GM18868 (cell line): Measurements from ENCODE around the gene EBP.
"Not testable (repeated sequence)": the region's sequence is repeated elsewhere in the genome, so short reads cannot be mapped to it uniquely, and the experiment has no call there.

Source experiments
- ATAC-seq: cut with Tn5 transposase; IDR thresholded peaks from one replicate; pipeline ENCODE4 v1.9.1; 2021; ENCODE audit warnings: mild to moderate bottlenecking, moderate library complexity; ENCODE audit not compliant: unreplicated experiment

EBP gene

GRCh38 chrX:48492293-48492910, 29.2 kb upstream of the EBP start:
- no peak for ATAC-seq

- no peak for ATAC-seq
These were observed 27.7 kb upstream of the EBP start for GRCh38 chrX:48493890-48494364.

- no peak for ATAC-seq
These were observed 24.9 kb upstream of the EBP start for GRCh38 chrX:48496660-48497059.

GRCh38 chrX:48497871-48498270, 23.7 kb upstream of the EBP start:
- no peak for ATAC-seq

- no peak for ATAC-seq
These were observed 23.2 kb upstream of the EBP start for GRCh38 chrX:48498374-48498809.

- no peak for ATAC-seq
These were observed 17.3 kb upstream of the EBP start for GRCh38 chrX:48504261-48504660.

GRCh38 chrX:48505481-48505880, 16.1 kb upstream of the EBP start:
- ATAC-seq = no peak

GRCh38 chrX:48507246-48507645, 14.4 kb upstream of the EBP start:
- ATAC-seq = no peak

GRCh38 chrX:48508400-48509244, 13.0 kb upstream of the EBP start, which contains the start of gene PORCN:
Gene PORCN (plus strand): TSS chrX:48508992. CDS start chrX:48509821, 829 bp downstream.
- ATAC-seq = peak; percentile 89

- ATAC-seq = peak; percentile 9
These were observed 12.4 kb upstream of the EBP start for GRCh38 chrX:48509245-48509590.

- ATAC-seq = no peak
These were observed 12.0 kb upstream of the EBP start for GRCh38 chrX:48509619-48510018.

GRCh38 chrX:48511560-48511959, 10.0 kb upstream of the EBP start:
- no peak for ATAC-seq

- ATAC-seq = no peak
These were observed 9.2 kb upstream of the EBP start for GRCh38 chrX:48512371-48512935.

- no peak for ATAC-seq
These were observed 7.9 kb upstream of the EBP start for GRCh38 chrX:48513670-48514069.

- ATAC-seq = no peak
These were observed 7.3 kb upstream of the EBP start for GRCh38 chrX:48514126-48514806.

- no peak for ATAC-seq
These were observed 6.6 kb upstream of the EBP start for GRCh38 chrX:48514868-48515460.

GRCh38 chrX:48515842-48516241, 5.8 kb upstream of the EBP start:
- ATAC-seq = no peak

- ATAC-seq = no peak
These were observed 5.3 kb upstream of the EBP start for GRCh38 chrX:48516285-48516684.

GRCh38 chrX:48516987-48517386, 4.6 kb upstream of the EBP start:
- ATAC-seq = no peak

- not testable (repeated sequence) for ATAC-seq
These were observed 2.1 kb upstream of the EBP start for GRCh38 chrX:48519481-48519880.

- no peak for ATAC-seq
These were observed 1.2 kb upstream of the EBP start for GRCh38 chrX:48520455-48520854.
